ENCODE measurements around the gene SIL1.

DNA sequence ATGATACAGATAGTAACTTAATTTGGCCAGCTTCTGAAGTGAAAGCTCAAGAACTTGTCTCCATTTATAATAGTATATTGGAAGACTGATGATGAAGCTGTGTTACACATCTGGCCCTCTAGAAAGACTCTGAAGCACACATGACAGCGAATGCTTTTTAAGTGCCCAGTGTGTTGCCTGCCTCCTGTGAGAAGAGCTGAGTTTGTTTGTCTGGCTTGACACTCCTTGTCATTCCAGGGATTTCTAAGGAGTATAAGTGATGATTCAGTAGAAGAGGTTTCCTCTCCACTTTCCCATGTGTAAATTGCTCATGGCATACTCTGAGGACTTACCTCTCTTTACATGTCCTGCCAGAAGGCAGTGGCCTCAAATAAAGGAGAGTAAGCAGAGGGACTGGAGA is 292.6 kb downstream of the SIL1 start:
- TF ChIP-seq, protein P1, sequence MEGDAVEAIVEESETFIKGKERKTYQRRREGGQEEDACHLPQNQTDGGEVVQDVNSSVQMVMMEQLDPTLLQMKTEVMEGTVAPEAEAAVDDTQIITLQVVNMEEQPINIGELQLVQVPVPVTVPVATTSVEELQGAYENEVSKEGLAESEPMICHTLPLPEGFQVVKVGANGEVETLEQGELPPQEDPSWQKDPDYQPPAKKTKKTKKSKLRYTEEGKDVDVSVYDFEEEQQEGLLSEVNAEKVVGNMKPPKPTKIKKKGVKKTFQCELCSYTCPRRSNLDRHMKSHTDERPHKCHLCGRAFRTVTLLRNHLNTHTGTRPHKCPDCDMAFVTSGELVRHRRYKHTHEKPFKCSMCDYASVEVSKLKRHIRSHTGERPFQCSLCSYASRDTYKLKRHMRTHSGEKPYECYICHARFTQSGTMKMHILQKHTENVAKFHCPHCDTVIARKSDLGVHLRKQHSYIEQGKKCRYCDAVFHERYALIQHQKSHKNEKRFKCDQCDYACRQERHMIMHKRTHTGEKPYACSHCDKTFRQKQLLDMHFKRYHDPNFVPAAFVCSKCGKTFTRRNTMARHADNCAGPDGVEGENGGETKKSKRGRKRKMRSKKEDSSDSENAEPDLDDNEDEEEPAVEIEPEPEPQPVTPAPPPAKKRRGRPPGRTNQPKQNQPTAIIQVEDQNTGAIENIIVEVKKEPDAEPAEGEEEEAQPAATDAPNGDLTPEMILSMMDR (IDR thresholded peaks at IDR 0.05; ENCODE audit: extremely low read depth in 1 of 2, insufficient read depth in 1 of 2, low read depth in 1 of 2, low read length in 2 of 2): no peak
- TF ChIP-seq FOS (IDR thresholded peaks at IDR 0.05; ENCODE audit: borderline replicate concordance, insufficient read depth, low read length) (no peak), POLR2A (IDR thresholded peaks at IDR 0.05; ENCODE audit: low read depth, low read length) (no peak), JUN (IDR thresholded peaks at IDR 0.05; ENCODE audit: borderline replicate concordance, insufficient read depth, insufficient read length, low read depth) (no peak), POLR2AphosphoS5 (IDR thresholded peaks at IDR 0.05; ENCODE audit: insufficient read depth, low read depth, low read length) (no peak)
